Muscle of arm (tissue), 12 donors: ENCODE data around the gene ZFR2. TPM values are rescaled to one million over a fixed set of nuclear protein-coding genes. Genes with fewer than 3 reads are reported as not detected.
"Not testable (repeated sequence)": the region's sequence is repeated elsewhere in the genome, so short reads cannot be mapped to it uniquely, and the experiment has no call there.

ENCODE experiments used
- DNase-seq: peaks from one replicate; pipeline ENCODE4 v3.0.0-alpha.2; 2013
- polyA plus RNA-seq, 12 donors: library from polyadenylated mRNA; unstranded; fragments of 120-200 nt; gene quantifications; one replicate each; pipeline ENCODE4 v1.2.1, GENCODE V29; 2013; ENCODE audit not compliant: insufficient read length in 12 of 12

The ZFR2 gene
- polyA plus RNA-seq, 12 donors: 0.05 to 0.94 (median 0.24) TPM; not detected in 5

DNA sequence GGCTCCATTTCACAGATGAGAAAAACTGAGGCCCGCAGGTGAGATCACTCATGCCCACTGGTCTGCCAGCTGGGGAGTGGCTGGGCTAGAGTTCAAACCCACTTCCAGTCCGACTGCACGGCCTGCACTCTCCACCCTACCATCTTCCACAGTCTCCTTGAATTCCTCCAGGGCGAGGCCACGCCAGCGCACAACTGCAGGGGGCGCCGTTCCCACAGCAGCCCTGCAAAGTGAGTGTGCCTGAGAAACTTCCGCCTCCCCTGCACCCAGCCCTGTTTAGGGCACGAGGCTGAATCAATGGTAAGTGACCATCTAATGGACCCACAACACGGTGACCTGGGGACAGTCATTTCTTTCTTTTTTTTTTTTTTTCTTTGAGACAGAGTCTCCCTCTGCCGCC is 10.8 kb upstream of the ZFR2 start:
- no peak for DNase-seq

- DNase-seq: not testable (repeated sequence)
These were observed 5.9 kb upstream of the ZFR2 start for GRCh38 chr19:3874695-3875094.

DNA sequence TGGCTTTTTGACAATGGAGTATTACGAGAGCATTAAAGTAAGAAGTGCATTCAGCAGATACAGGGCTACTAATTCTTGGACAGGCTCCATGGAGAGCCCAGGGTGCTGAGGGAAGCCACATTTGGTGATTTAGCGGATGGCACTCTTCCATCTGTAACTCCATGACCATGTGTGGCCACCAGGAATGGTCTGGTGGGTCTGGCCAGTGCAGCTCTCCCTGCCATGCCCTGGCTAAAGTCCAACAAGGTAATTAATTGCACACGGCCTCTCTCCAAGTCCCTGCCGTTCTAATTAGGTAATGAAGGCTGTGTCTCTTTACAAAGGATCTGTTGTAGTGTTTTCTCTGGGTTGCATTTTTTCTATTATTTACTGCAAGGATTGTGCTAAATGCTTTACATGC is 4.3 kb upstream of the ZFR2 start:
- DNase-seq: no peak

GRCh38 chr19:3867971-3868769 is 668 bp downstream of the ZFR2 start:
- DNase-seq: no peak

GRCh38 chr19:3866910-3867638 is 1.8 kb downstream of the ZFR2 start:
- no peak for DNase-seq

DNA sequence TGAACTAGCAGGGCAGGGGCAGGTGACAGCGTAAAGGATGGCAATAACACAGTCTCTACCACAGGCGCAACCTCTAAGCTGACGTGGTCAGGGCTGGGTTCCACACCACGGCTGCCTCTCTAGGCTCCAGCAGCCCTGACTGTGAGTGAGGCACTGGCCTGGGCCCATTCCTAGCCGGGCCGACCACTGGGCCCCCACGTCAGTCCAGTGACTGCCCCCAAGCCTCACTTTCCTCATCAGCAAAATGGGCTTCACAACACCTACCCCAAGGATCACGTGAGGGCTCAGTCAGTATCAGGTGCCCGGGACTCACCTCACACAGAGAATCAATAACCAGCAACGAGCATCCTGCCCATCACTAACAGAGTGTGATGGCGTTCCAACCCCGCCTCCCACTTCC is 5.2 kb downstream of the ZFR2 start:
- no peak for DNase-seq

- no peak for DNase-seq
These were observed 5.9 kb downstream of the ZFR2 start for GRCh38 chr19:3862826-3863500.

DNA sequence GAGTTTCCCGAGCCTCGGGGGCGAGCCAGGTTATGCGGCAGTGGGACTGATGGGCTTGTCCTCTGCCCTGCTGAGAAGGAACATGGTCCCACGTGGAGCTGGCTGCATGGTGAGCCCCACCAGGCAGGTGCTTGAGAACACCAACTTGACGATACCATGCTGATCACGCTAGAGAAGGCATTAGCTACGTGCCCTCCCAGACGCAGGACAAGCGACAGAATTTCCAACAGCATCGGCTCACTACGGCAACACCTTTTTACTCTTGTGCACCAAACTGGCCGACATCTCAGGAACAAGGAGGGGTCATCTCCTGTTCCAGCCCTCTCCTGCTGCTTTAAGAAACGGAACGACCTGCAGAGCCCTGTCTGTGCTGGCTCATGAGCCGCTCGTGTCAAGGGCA is 8.3 kb downstream of the ZFR2 start:
- DNase-seq: no peak

DNA sequence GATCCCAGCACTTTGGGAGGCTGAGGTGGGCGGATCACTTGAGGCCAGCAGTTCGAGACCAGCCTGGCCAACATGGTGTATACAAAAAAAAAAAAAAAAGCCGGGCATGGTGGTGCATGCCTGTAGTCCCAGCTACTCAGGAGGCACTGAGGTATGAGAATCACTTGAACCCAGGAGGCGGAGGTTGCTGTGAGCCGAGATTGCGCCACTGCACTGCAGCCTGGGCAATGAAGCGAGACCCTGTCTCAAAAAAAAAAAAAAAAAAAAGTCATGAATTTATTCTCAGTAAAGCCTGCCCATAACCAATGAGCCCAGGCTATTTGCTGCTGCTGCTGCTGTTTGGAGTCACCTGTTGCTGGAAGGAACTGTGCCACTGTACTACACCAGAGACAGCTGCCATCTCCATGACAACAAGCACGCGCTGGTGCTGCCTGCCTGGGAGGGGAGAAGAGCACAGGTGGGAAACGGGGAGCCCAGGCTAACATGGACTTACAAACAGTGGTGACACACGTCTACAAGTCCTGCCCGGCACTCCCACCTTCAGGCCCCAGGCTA is 11.3 kb downstream of the ZFR2 start:
- DNase-seq: no peak

DNA sequence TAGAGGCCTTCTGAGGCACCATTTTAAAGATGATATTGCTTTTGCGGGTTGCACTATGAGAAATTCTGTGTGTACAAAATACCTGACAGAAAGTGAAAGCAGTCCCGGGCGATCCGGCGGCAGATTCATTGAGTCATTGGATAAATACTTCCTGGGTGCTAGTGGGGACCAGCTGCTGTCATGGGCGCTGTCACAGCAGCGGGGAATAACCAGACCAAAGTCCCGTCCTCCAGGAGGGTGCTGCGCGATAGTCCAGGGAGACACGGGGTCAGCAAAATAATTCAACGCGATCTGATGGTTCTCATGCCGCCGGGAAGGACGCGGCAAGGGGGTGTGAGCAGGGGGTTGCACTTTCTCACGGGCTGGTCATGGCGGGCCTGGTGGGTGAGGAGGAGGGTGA is 13.5 kb downstream of the ZFR2 start:
- no peak for DNase-seq

DNA sequence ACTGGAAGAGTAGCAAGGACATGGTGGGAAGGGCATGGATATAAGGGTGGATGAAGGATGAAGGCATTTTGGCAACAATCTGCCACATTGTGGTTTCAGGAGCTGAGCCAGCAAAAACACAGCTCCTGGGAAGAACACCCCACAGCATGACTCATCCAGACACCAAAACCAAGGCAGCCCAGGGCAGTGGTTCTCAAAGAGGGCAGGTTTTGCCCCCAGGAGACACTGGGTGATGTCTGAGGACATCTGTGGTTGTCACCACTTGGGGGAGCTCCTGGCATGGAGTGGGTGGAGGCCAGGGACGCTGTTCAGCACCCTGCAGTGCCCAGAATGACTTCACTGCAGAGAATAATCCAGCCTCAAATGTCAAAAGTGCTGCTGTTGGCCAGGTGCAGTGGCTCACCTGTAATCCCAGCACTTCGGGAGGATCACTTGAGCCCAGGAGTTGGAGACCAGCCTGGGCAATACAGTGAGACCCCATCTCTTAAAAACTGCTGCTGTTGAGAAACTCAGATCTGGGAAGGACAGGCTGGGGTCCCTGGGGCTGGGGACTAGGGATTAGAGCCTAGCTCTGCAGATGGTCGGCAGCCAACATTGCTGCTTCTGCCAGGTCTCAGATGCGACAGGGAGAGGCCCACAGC is 16.1 kb downstream of the ZFR2 start:
- no peak for DNase-seq

DNA sequence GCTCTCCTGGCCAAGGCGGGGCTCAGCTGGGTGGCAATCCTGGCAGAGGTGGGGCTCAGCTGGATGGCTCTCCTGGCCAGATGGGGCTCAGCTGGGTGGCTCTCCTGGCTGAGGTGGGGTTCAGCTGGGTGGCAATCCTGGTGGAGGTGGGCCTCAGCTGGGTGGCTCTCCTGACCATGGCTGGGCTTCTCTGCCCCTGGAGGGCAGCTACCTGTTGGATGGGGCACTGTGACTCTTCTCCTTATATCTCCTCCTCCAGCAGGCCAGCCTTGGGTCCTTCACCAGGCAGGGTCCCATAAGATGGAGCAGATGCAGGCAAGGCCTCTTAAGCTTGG is 16.7 kb downstream of the ZFR2 start:
- DNase-seq: no peak

GRCh38 chr19:3851254-3852176 is 17.3 kb downstream of the ZFR2 start:
- DNase-seq: no peak

DNA sequence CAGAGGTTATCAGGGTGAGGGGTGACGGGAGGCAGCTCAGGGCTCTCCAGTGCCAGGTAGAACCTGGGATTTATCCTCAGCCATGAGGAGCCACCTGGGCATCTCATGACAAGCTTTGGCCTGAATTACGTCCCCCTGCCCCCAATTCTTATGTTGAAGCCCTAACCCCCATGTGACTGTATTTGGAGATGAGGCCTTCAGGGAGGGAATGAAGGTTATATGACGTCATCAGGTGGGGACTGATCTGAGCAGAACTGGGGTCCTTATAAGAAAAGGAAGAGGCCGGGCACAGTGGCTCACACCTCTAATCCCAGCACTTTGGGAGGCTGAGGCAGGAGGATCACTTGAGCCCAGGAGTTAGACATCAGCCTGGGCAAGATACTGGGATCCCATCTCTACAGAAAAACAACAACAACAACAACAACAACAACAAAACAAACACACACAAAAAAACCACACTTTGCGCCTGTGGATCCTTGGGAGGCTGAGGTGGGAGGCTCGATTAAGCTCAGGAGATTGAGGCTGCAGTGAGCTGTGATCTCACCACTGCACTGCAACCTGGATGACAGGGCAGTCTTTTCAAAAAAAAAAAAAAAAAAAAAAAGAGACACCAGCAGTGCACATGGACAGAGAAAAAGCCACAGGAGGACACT is 18.4 kb downstream of the ZFR2 start:
- DNase-seq: no peak

DNA sequence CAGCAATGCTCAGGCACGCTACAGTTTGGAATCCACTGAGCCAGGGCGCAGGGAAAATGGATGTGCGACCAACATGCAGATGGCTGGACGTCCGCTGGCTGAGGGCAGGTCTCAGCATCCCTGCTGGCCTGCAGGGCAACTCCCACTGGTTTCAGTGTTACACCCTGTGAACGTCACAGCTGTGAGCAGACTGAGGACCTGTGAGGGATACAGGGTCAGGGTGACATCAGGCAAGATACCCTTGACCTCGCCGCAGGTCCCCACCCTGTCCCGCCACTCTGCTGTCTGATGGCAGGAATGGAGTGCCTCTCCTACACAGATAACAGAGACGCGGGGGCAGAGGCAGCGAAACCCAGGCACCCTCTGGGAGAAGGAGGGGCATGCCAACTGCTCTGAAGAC is 19.1 kb downstream of the ZFR2 start:
- DNase-seq: no peak

- no peak for DNase-seq
These were observed 19.7 kb downstream of the ZFR2 start for GRCh38 chr19:3849092-3849491.

DNA sequence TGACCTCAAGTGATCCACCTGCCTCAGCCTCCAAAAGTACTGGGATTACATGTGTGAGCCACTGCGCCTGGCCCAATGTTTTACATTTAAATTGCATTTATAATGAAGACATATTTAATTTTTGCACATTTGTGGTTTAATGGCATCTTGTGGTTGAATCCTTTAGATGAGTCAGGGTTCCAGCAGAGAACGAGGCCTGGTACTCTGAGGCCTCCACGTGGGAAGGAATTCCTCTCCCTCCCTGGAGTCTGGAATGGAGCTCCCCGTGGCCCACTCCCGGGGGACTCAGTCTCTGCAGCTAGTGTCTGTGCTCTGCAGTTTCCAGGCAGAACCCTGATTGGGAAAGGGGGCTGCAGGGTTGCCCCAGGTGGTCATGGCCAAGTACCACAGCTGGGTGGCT is 24.2 kb downstream of the ZFR2 start:
- DNase-seq: no peak

DNA sequence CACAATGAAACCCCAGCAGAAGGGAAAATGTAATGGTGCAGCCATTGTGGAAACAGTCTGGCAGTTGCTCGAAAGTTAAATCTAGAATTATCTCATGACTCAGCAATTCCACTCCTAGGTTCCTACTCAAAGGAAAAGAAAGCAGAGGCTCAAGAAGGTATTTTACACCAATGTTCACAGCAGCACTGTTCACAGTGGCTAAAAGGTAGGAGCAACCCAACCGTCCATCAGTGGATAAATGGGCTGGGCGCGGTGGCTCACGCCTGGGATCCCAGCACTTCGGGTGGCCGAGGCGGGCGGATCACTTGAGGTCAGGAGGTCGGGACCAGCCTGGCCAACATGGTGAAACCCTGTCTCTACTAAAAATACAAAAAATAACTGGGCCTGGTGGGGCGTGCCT is 25.9 kb downstream of the ZFR2 start:
- no peak for DNase-seq

DNA sequence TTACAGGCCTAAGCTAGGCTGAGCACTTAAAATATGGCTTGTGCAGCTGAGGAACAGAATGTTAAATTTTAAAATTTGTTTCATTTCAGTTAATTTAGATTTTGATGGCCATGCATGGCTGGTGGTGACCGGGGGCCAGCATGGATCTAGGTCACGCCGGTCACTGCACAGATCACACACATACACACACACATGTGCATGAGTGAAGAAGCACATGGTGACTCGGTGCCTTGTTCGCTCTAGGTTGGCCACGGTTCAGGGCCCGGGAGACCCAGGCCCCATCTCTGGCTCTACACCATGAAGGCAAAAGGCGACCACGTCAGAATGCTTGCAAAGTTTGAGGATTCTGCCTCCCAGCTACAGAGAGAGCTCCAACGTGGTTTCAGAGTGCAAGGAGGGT is 28.0 kb downstream of the ZFR2 start:
- no peak for DNase-seq

DNA sequence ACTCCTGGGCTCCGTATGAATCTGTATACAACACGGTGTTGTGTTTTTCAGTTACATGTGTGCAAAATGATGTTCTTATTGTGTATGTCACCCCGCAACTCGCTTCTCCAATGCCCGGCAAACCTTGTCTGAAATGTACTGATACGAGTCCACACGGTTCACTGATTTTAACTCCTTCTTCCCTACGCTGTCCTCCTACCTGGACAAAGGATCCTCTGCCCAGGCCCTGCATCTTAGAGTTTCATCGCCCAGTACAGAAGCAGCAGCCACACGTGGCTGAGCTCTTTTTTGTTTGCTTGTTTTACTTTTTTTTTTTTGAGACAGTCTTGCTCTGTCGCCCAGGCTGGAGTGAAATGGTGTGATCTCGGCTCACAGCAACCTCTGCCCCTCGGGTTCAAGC is 28.9 kb downstream of the ZFR2 start:
- DNase-seq: no peak

DNA sequence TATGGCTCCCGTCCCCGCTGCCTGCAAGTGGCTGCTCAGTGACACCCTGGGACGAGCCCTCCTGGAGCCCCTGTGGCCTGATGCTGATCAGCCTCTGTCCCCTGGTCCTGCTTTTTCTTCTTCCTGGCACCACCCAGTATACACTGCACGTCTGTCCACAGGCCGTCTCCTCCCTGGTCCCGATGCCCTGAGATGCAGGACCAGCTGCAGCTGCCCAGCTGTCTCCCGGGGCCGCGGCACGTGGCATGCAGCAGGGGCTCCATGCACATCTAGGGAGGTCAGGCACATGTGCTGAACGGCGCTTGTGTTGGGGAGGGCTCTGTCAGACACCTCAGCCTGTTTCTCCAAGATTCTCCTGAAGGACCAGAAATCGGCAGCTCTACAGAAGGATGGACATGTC is 30.2 kb downstream of the ZFR2 start:
- no peak for DNase-seq
